ENCODE measurements around the gene FRRS1L.

- no peak for TF ChIP-seq CTCF (IDR thresholded peaks at IDR 0.05)
- TF ChIP-seq POLR2A (IDR thresholded peaks at IDR 0.05), result no peak
These were observed 32.9 kb downstream of the FRRS1L start for GRCh38 chr9:109134167-109134578.

Data from Peyer's patch (tissue), 4 donors.